ENCODE measurements around the gene PPP1R11.

DNA sequence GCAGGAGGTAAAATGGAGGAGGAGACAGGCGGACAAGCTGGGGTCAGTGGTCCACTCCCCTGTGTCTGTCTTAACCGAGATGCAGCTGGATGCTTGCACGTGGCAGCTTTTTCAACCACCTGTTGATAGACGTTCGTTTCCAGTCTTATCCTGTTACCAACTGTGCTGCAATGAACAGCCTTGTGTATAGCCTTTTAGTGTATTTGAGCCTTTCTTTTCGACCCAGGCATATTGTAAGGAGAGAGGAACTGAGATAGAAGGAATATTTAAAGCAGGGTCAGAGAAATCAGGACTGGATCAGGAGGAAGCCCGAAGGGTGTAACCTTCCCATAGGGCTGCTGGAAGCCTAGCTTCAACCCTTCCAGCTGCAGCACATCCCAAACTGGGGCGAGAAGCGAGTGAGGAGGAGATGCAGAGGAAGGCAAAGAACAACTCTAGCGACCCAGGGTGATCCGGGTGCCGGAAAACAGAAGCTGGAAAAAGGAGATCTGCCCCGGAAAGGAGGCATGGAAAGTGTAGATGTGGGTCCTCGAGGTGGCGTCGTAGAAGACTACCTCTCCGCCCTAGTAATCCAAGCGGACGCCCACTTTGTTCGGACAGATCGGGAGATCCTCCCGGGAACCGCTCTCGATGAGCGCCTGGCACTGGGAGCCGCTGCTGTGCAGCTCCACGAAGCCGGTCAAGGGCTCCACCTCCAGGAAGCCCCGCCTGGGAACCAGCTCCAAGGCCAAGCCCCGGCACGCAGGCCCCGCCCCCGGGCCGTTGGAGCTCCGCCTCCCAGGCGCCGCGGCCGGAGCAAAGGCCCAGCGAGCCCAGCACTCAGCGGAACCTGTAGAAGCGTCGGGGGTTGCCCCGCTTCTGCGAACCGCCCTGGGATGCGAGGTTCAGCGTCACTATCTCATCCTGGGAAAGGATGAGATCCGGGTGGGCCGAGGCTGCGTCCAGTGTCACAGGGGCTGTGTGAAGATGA is 34.7 kb downstream of the PPP1R11 start:
- peak; percentile 66 for TF ChIP-seq EZH2phosphoT487 (IDR thresholded peaks at IDR 0.05)
- TF ChIP-seq, protein P1, sequence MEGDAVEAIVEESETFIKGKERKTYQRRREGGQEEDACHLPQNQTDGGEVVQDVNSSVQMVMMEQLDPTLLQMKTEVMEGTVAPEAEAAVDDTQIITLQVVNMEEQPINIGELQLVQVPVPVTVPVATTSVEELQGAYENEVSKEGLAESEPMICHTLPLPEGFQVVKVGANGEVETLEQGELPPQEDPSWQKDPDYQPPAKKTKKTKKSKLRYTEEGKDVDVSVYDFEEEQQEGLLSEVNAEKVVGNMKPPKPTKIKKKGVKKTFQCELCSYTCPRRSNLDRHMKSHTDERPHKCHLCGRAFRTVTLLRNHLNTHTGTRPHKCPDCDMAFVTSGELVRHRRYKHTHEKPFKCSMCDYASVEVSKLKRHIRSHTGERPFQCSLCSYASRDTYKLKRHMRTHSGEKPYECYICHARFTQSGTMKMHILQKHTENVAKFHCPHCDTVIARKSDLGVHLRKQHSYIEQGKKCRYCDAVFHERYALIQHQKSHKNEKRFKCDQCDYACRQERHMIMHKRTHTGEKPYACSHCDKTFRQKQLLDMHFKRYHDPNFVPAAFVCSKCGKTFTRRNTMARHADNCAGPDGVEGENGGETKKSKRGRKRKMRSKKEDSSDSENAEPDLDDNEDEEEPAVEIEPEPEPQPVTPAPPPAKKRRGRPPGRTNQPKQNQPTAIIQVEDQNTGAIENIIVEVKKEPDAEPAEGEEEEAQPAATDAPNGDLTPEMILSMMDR (IDR thresholded peaks at IDR 0.05), result no peak

Data from neural progenitor cell (in vitro differentiated cells).